Colonic mucosa (tissue), 4 donors: ENCODE measurements around the gene IRS1. TPM values are rescaled to one million over a fixed set of nuclear protein-coding genes. Genes with fewer than 3 reads are reported as not detected.

Source experiments
- DNase-seq: peaks from one replicate; pipeline ENCODE4 v3.0.0-alpha.2; 2020
- H3K27ac ChIP-seq: fragments of 200-600 bp; one replicate; pipeline ENCODE4 v1.8.0; 2021
- H3K27me3 ChIP-seq: fragments of 200-600 bp; one replicate; pipeline ENCODE4 v1.8.0; 2021
- H3K36me3 ChIP-seq: fragments of 200-600 bp; one replicate; pipeline ENCODE4 v1.8.0; 2021
- H3K4me1 ChIP-seq: fragments of 200-600 bp; one replicate; pipeline ENCODE4 v1.8.0; 2021; ENCODE audit warnings: mild to moderate bottlenecking
- H3K4me3 ChIP-seq: fragments of 200-600 bp; one replicate; pipeline ENCODE4 v1.8.0; 2021
- H3K9ac ChIP-seq, 2 donors: one replicate each; pipeline ENCODE4 v1.7.0; 2013; ENCODE audit warnings: control low read depth in 2 of 2, low read depth in 2 of 2, low read length in 2 of 2
- H3K9me3 ChIP-seq: fragments of 200-600 bp; one replicate; pipeline ENCODE4 v1.8.0; 2021
- intact Hi-C: fragments of 100-400 bp; cut with DNase I; formaldehyde crosslinking; loops from one replicate; pipeline ENCODE4 v1.14.1; 2022
- total RNA-seq, 2 donors: library from RNA; stranded (reverse); fragmentation: NEBNext Ultra II Directional in 1 of 2; extraction: Animal tissue kit (Norgen Biotek cat#: 25700) in 1 of 2; gene quantifications; one replicate each; pipeline ENCODE4 v1.2.1, GENCODE V29; 2021
- TF ChIP-seq, protein P1 (sequence below): fragments of 200-600 bp; IDR thresholded peaks from one replicate; pipeline ENCODE4 v1.8.0; 2022; ENCODE audit warnings: antibody characterized with exemption, mild to moderate bottlenecking
- donor health status: healthy.
- donor health status: DM: no; HTN: no; CAD: no.
- donor health status: DM: no; HTN: no; CAD: no.

Gene IRS1
- total RNA-seq, 2 donors from 2014 or later: 9.5 to 17.4 TPM

DNA sequence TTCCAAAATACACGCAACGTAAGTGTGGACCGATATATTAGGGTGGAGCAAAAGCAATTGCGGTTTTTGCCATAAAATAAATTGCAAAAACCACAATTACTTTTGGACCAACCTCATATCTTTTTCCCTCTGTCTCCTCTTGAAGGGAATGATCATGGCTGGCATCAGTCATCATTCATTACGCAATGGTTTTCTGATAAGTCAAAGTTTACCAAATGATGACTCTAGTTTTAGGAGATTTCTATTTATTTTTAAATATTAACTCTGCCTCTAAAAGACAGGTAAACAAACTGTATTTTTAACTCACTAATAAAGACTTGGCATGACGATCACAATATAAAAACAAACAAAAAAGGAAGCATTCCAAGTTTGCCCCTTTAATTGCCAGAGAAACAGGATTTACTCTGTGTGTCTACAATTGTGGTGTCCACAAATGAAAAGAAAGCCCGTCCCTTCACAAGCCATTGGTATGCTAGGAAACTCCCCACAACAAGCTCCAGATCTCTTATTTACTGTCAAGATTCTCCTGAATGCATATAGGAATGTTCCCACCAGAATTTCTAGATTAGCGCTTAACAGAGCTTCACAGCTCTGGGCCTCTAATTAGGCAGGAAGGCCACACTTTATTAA is 61.3 kb downstream of the IRS1 start:
- H3K4me3 ChIP-seq: no peak overlapping the region
- TF ChIP-seq, protein P1, sequence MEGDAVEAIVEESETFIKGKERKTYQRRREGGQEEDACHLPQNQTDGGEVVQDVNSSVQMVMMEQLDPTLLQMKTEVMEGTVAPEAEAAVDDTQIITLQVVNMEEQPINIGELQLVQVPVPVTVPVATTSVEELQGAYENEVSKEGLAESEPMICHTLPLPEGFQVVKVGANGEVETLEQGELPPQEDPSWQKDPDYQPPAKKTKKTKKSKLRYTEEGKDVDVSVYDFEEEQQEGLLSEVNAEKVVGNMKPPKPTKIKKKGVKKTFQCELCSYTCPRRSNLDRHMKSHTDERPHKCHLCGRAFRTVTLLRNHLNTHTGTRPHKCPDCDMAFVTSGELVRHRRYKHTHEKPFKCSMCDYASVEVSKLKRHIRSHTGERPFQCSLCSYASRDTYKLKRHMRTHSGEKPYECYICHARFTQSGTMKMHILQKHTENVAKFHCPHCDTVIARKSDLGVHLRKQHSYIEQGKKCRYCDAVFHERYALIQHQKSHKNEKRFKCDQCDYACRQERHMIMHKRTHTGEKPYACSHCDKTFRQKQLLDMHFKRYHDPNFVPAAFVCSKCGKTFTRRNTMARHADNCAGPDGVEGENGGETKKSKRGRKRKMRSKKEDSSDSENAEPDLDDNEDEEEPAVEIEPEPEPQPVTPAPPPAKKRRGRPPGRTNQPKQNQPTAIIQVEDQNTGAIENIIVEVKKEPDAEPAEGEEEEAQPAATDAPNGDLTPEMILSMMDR: no peak
- intact Hi-C loops: no loop called here
- peaks cover 8% of the 10 kb centered on the region for H3K4me1 ChIP-seq
- no peak overlapping the region for H3K9ac ChIP-seq
- no peaks in the 10 kb centered on the region for H3K36me3 ChIP-seq
- H3K27me3 ChIP-seq: no peaks in the 10 kb centered on the region
- peak overlapping the region; percentile 61 for H3K27ac ChIP-seq
- DNase-seq: no peak
- no peaks in the 10 kb centered on the region for H3K9me3 ChIP-seq

DNA sequence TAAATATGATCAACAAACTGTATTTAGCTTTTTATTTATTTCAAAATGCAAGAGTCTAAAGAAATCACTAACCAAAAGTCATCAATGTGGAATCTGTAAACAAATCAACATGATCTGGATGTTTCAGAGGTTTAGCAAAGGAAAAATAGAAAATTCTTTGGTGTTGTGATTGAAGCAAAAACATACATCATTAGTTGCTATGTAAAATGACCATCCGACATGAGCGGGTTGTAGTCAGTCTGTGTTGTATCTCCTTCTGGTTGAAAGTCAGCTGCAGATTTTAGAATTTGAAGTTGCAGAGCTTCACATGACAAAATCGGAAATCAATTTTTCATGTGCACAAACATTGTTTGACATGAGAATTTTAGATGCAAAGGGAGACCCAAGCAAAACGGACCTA is 63.2 kb downstream of the IRS1 start:
- peaks cover 8% of the 10 kb centered on the region for H3K4me1 ChIP-seq
- no peak overlapping the region for H3K9ac ChIP-seq
- no peaks in the 10 kb centered on the region for H3K27me3 ChIP-seq
- no peak for DNase-seq
- no peak overlapping the region for H3K27ac ChIP-seq
- H3K9me3 ChIP-seq: no peaks in the 10 kb centered on the region
- H3K4me3 ChIP-seq: no peak overlapping the region
- intact Hi-C loops: no loop called here
- no peaks in the 10 kb centered on the region for H3K36me3 ChIP-seq
- TF ChIP-seq, protein P1: no peak

DNA sequence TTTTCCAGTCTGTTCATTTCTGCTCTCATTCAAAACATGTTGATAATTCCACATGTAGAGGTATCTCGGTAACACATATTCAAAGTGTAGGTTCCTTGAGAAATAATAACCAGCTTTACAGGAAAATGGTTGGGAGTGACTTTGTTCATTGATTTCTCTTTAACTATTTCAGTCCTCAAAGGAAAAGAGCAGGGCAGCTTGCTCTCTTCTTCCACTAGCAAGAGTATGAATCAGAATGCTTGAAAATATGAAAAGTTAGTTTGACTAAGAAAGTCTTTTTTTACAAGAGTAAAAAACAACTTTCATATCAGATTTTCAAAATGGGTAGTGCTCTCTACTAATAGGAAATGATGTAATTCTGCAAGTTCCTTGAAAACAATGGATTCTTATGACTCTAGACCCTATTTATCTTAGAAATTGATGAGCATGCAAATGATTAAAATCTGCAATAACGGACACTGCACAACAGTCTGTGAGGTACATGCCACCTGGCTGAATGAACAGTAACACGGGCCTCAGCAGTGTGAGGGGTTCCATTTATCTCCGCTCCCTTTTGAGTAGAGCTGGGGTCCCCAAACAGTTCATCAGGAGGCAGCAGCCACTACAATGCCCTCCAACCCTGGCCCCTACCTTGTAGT is 65.6 kb downstream of the IRS1 start:
- TF ChIP-seq, protein P1: no peak
- intact Hi-C loops: no loop called here
- Histone ChIP-seq H3K36me3 (no peaks in the 10 kb centered on the region), H3K27ac (no peak overlapping the region), H3K27me3 (no peaks in the 10 kb centered on the region), H3K9me3 (no peaks in the 10 kb centered on the region), H3K4me1 (no peaks in the 10 kb centered on the region), H3K9ac (no peak overlapping the region), H3K4me3 (no peak overlapping the region)
- DNase-seq: no peak

DNA sequence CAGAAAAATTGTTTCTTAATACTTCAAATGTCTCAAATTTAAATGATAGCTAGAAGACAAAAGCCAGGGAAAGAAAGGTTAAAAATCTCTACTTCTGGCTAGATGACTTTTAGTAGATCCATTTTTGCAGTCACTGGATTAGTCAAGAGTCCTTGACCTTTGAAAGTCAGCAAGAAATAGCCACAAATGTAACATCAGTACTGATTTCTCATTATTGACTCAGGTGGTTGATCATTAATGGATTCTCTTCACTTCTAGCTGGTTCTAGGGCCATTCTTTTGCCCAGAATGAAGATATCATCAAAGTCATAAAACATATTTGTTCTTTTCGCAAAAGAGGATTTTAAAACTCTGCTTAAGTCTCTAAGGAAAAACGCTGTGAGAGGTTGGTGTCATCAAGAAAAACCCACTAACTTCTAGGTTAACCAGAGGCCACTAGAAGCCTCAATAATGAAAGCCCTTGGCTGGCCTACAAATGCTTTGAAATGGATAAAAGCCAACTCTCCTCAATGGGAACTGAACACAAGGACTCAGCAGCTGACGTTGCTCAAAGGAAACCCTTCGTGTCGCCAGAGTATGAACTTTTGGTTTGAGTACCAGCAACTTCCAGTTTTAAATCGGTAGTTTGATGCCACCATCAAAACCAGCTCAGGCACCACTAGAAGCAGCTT is 66.3 kb downstream of the IRS1 start:
- H3K4me3 ChIP-seq: no peak overlapping the region
- no peaks in the 10 kb centered on the region for H3K4me1 ChIP-seq
- TF ChIP-seq, protein P1: no peak
- H3K27me3 ChIP-seq: no peaks in the 10 kb centered on the region
- no peak for DNase-seq
- H3K27ac ChIP-seq: no peak overlapping the region
- no peaks in the 10 kb centered on the region for H3K36me3 ChIP-seq
- no peaks in the 10 kb centered on the region for H3K9me3 ChIP-seq
- H3K9ac ChIP-seq: no peak overlapping the region
- intact Hi-C loops: no loop called here

DNA sequence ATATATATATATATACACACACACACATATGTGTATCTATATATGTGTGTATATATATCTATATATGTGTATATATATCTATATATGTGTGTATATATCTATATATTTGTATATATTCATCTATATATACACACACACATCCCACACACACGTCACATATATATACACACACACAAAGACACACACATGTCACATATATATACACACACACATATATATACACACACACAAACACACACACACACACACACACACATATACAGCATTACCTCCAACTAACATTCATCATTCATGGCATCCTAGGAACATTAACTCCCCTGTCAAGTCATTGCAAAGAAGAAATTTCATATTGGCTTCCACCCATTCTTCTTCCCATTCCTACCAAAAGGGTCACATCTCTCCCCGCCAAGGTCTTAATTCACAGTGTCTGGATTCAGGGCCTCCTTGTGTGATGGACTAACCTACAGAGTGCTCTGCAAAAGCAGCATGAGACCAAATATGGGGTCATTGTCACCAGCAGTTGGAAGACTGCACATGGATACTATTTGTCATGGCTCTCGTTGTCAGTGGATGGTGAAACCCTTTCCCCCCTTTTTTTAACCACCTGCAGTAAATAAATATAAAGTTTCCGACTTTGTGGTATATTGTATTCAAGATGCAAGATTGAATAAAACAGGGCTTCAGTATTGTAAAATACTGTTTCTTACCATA is 67.0 kb downstream of the IRS1 start:
- intact Hi-C loops: no loop called here
- no peaks in the 10 kb centered on the region for H3K9me3 ChIP-seq
- H3K36me3 ChIP-seq: no peaks in the 10 kb centered on the region
- no peaks in the 10 kb centered on the region for H3K27me3 ChIP-seq
- H3K27ac ChIP-seq: no peak overlapping the region
- TF ChIP-seq, protein P1: no peak
- no peak overlapping the region for H3K4me3 ChIP-seq
- DNase-seq: no peak
- no peak overlapping the region for H3K9ac ChIP-seq
- H3K4me1 ChIP-seq: no peaks in the 10 kb centered on the region
